IPS-NIHi11 (cell line): ENCODE measurements around the gene ZNF428.
A peak's percentile ranks its signal among the peaks of the same experiment; 100 is the strongest.
"Not testable (repeated sequence)": the region's sequence is repeated elsewhere in the genome, so short reads cannot be mapped to it uniquely, and the experiment has no call there.

Source experiments
- DNase-seq: peaks from one replicate; pipeline ENCODE4 v3.0.0; 2012; ENCODE audit warnings: mixed read lengths, low spot score

Gene ZNF428, protein sequence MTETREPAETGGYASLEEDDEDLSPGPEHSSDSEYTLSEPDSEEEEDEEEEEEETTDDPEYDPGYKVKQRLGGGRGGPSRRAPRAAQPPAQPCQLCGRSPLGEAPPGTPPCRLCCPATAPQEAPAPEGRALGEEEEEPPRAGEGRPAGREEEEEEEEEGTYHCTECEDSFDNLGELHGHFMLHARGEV

DNA sequence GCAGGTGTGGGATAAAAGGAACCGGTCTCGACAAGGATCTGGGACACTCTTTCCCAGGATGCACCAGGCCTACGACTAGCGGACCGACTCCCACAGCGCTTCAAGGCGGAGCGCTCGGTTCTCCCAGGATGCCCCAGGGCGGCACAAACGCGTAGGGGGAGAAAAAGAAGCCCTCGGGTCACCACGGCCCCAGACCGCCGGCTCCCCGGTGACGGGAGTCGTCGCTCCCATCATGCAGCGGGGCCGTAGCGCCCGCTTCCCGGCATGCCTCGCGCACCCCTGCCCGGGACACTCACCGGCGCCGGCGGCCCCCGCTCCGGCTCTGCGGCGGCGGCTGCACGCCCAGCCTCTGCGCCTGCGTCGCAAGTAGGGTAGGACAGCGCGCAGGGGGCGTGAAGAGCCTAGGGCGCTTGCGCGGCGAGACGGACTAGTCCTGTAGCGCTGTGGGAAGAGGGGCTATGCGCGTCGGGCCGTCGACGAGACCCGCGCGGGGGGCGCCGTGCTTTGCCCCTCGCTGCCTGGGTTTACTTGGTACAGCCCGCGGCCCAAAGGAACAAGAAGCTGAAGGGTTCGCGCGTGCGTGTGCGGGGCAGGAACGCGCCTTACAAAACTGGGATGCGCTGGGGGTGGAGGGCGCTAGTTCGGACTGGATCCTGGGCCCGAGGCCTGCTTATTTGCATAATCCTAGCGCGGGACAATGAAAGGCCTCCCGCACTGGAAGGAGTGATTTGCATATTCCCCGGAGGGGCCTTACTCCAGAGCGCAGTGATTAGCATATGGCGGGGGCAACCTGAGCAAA lies at the start of gene ZNF428:
Gene ZNF428 (minus strand): TSS at position 368 of the 799 bp plus-strand sequence. CDS start 5,325 bp downstream, outside the sequence.
- peak; percentile 90 for DNase-seq

DNA sequence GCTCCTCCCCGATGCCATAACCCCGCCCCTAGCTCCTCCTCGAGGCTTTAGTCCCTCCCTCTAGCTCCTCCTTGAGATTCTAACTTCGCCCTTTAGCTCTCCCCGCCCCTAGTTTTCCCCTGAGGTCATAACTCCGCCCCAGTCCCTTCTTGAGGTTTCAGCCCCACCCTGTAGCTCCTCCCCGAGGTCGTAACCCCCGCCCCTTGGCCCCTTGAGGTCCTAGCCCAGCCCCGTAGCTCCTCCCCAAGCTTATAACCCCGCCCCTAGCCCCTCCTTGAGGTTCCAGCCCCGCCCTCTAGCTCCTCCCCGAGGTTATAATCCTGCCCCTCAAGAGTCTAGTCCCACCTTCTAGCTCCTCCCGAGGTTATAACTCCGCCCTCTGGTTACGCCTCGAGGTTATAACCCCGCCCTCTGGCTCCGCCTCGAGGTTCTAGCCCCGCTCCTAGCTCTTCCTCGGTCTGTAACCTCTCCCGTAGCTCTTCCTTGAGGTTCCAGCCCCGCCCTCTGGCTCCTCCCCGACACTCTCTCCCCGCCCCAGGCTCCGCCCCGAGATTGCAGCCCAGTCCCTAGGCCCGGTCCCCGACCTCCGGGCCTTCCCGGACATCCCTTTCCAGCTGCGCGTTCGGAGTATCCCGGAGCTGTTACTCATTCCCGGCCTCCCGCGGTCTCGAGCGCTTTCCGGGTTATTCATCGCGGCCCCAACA lies 49.1 kb upstream of the ZNF428 start:
- peak; percentile 98 for DNase-seq

DNA sequence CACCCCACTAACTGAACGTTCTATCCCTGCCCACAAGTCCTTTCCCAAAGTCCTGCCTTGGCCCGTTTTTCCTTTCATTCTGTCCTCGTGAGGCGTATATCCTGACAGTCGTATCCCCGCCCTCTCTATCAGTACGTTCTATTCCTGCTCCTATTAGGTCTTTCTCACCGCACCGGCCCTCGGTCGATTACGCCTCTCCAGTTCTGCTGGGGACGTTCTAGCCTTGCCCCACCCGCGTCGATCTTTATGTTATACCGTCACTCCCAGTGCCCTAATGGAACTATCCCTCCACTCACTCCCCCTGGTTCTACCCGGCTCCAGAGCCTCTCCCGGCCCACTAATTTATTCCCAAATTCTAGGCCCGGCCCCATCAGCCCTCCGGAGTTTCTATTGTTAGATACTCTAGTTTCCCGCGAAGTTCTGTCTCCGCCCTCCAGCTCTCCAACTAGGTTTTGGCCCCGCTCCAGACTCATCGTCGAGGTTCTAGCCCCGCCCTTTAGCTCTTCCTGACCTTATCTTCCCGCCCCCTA lies 48.5 kb upstream of the ZNF428 start:
- no peak for DNase-seq

DNA sequence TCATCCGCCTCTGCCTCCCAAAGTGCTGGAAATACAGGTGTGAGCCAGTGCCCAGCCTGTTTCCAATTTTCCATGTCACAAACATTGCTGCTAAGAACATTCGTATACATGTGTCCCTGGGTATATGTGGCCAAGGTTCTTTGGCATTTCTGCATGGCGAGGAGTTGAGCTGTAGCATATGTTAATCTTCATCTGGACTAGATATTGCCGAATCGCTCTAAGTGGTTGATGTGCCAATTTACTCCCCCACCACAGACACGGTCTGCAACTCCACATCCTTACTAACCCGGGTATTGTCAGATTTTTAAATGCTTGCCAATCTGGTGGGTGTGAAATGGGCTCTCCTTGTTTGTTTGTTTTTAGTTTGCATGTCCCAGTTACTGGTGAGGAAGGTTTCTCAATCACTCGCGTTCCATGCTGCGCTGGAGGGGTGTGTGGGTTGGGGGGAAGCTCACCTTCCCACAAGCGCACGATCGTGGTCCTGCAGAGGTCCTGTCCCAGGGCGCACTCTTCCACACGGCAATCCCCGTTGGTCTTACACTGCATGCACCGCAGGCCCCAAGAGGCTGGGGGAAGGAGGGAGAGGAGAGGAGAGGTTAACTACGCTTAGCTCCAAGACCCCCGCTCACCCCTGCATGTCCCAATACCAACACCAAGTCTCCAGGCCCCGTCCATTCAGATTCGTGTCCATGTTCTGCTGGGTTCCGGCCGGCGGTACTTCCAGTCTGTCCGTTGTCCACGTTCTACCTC lies 47.9 kb upstream of the ZNF428 start:
- DNase-seq: no peak

DNA sequence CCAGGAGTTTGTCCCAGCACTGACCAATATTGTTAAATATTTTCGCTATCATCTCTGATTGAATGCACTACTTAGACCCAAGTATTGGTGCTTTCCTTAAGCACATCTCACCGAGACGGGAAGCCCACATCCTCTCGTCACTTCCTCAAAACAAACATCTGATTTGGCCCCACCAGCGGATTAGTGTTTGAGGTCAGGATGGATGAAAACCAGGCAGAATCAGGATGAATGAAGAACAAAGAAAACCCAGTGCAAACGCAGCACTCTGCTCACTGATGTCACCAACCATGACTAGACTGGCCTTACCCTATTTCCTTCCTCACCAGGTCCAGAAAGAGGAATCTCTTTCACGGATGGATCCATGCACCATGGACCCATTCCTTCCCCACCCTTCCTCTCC lies 44.6 kb upstream of the ZNF428 start:
- no peak for DNase-seq

DNA sequence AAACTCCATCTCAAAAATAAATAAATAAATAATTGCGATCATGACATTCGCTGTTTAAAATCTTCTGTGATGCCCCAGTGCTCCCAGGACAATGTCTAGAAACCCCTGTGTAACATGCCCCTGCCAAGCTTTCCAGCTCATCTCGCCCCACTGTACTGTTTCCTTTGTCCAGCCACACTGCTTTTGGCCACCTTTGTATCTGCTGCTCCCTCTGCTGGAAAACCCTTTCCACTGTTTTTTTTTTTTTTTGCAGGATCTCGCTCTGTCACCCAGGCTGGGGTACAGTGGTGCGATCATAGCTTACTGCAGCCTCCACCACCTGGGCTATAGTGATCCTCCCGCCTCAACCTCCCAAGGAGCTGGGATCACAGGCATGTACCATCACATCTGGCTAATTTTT lies 43.1 kb upstream of the ZNF428 start:
- DNase-seq: peak; percentile 50

DNA sequence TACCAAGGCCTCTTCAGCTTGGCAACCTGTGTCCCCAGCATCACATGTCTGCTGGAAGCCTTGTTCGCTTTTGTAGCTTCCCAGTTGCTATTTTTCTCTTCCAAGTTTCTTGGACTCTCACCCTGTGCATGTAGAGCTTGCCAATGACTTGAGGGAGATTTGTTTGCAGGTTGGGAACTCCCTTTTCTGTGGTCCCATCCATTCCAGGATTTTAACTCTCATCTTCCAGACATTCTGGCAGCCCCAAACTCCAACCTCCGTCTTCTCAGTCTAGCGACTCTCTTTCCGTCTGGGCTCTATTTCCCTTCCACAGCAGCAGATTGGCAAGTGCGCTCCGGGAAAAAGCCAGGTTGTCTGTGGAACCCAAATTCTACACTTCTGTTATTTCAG lies 41.5 kb upstream of the ZNF428 start:
- no peak for DNase-seq

DNA sequence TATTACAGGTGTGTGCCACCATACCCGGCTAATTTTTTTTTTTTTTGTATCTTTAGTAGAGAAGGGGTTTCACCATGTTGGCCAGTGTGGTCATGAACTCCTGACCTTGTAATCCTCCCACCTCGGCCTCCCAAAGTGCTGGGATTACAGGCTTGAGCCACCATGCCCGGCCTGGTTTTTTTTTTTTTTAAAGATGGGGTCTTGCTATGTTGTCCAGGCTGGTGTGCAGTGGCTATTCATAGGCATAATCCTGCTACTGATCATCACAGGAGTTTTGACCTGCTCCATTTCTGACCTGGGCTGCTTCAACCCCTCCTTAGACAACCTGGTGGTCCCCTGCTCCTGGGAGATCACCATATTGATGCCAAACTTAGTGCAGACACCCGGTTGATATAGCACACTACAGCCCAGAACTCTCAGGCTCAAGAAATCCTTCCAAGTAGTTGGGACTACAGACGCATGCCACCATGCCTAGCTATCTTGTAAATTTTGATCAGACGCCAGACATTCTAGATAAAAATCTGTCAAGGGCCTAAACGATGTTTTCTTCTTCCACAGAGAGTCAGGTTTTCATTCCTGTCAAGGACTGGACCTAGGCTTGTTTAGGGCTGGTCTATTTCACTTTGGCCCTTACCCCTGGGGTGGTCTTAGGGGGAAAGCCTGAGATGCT lies 41.0 kb upstream of the ZNF428 start:
- DNase-seq: no peak

DNA sequence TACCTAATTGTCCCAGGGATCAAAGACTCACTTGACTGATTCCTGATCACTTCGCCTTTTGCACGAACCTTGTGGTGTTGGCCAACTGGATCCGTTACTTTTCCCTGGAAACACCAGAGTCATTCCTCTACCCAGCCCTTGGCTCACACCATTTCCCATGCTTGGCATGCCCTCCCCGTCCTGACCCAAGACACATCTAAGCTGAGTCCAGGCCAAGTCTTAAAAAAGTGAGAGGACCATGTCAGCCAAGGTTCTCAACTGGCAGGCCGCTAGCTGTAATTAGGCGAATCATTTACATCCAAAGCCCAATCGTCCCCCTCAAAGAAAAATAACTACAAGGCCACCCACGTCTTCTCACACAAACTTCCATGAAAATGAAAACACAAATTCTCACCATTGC lies 39.1 kb upstream of the ZNF428 start:
- no peak for DNase-seq

DNA sequence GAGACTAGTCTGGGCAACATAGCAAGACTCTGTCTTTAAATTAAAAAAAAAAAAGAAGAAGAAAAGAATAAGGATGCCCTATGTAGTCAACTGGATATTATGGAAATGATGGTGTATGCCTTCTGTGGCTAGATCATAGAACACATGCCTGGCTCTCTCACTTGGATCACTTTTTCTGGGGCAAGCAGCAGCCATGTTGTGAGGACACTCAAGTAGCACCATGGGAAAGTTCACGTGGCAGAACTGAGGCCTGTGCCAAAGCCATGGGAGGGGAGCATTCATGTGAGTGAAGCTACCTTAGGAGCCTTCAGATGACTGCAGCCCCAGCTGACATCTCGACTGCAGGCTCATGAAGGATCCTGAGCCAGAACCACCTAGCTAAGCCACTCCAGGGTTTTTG lies 38.6 kb upstream of the ZNF428 start:
- DNase-seq: no peak

DNA sequence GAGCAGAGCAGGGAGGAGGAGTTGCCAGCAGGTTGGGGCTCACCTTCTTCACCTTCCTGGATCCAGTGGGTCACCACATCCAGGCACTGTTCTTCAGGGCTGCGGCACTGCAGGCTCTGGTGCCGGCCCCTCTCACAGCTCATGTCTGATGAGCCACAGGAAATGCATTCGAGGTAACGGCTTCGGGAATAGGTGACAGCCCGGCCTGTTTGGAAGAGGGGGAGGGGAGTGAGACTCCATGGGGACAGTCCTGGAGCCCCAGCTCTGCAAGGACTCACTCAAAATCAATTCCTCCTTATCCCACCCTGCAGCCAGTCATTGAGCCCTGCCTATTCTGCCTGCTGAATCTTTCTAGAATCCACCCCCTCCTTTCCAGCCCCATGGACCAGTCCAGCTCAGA lies 37.0 kb upstream of the ZNF428 start:
- no peak for DNase-seq

DNA sequence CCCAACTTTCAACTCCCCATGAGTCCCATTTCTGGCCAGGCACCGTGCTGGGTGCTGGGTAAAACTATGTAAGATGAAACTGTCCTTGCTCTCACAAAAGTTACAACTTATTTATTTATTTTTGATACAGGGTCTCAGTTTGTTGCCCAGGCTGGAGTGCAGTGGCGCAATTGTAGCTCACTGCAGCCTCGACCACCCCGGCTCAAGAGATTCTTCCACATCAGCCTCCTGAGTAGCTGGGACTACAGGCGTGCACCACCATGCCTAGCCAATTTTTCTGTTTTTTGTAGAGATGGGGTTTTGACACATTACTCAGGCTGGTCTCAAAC lies 33.1 kb upstream of the ZNF428 start:
- no peak for DNase-seq

DNA sequence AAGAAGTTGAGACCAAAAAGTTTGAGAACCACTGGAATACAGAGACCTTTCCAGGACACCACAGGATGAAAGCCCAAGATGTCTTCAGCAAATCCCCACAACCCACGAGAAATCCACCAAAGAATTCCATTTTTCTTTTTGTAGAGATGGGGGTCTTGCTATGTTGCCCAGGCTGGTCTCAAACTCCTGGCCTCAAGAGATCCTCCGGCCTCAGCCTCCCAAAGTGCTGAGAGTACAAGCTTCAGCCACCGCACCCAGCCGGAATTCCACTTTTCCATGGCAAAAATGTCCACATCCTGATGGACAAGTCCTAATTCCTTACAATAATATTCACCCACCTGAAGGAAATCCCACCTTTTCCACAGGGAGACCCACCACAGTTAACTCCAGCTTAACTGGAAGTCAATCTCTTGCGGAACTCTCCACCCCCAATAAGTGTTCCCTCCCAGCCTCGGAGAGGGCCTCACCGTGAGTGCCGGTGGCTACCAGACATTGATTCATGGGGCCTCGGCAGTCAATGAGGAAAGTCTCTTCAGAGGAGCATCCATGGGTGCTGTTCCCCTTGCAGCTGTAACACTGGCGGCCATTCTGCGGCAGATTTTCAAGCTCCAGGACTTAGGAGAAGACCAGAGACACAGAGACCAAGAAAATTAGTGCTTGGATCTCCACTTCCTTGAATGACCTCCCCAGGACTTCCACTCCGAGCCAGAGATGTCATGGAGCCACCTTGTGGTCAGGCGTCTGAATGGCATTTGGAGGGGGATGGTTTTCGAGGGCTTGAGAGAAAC lies 32.5 kb upstream of the ZNF428 start:
- DNase-seq: peak; percentile 75

DNA sequence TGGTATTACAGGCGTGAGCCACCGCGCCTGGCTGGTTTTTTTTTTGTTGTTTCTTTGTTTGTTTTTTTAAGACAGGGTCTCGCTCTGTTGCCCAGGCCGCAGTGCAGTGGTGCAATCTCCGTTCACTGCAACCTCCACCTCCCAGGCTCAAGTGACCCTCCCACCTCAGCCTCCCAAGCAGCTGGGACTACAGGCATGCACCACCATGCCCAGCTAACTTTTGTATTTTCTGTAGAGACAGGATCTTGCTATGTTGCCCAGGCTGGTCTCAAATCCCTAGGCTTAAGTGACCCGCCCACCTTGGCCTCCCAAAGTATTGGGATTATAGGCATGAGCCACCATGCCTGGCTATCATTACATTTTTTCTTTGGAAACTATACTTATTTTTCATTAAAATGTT lies 30.8 kb upstream of the ZNF428 start:
- not testable (repeated sequence) for DNase-seq

DNA sequence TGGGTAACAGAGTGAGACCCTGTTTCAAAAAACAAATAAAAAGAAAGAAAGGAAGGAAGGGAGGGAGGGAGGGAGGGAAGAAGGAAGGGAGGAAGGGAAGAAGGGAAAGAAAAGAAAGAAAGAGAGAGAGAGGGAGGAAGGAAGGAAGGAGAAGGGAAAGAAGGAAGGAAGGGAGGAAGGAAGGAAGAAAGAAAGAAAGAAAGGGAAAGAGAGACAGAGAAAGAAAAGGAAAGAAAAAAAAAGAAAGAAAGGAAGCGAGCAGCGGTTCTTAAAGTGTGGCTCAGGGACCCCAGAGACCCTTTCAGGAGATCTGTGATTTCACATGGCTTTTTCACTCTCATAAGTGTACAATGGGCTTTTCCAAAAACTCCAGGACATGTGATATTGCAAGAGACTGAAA lies 30.1 kb upstream of the ZNF428 start:
- DNase-seq: no peak

DNA sequence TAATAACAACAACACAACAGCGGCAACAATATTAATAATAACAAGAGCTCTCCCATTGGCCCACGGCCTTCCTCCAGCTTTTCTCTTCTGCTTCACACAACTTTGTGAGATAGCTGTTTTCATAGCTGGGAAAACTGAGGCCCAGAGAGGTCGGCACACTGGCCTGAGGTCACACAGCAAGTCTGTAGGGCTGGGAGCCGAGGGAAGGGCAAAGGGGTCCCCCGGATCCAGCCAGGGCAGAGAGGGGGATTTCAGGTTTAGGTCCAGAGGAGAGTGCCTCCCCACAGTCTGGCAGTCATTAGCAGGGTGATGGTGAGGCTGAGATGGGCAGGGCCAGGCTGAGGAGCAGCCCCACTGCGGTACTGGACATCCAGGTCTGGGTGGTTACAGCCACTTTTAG lies 29.2 kb upstream of the ZNF428 start:
- DNase-seq: no peak

DNA sequence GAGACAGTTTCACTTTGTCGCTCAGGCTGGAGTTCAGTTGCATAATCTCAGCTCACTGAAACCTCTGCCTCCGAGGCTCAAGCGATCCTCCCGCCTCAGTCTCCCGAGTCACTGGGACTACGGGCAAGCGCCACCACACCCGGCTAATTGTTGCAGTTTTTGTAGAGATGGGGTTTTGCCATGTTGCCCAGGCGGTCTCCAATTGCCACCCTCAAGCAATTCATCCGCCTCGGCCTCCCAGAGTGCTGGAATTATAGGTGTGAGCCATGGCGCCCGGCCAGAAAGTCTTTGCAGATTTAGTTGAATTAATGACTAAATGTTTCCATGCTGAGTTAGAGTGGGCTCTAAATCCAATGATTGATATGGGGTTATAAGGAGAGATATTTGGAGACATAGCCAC lies 24.8 kb upstream of the ZNF428 start:
- DNase-seq: no peak

DNA sequence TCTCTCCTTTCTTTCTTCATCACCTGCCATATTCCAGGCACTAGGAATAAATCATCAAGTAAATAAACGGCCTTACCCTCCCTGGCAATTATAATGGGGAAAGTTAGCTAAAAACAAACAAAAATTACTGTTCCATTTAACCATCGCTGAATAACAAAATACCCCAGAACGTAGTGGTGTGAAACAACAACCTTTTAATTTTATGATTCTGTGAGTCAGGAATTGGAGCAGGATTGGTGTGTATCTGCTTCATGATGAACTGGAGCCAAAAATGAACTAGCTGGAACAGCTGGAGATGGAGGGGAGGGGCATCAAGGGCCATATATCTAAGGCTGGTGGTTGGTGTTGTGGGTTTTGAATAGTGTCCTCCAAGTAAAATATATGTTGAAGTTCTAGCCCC lies 23.9 kb upstream of the ZNF428 start:
- no peak for DNase-seq

DNA sequence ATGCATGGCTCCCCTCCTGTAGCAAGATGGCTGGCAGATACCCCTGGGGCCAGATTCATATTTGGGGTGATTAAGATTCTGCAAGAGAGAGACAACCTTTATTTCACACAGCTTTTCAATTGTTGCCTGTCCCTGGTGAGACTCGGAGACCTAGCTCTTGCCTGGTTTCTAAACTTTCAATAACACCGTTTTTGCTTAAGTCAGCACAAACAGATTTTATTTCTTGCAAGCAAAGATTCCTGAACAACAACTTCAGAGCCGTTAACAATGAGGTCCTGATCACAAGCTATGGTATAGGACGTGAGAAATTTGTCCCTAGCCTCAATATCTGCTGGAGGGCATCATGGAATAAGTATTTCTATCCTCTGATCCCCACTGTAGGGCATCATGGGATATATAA lies 23.1 kb upstream of the ZNF428 start:
- DNase-seq: no peak

DNA sequence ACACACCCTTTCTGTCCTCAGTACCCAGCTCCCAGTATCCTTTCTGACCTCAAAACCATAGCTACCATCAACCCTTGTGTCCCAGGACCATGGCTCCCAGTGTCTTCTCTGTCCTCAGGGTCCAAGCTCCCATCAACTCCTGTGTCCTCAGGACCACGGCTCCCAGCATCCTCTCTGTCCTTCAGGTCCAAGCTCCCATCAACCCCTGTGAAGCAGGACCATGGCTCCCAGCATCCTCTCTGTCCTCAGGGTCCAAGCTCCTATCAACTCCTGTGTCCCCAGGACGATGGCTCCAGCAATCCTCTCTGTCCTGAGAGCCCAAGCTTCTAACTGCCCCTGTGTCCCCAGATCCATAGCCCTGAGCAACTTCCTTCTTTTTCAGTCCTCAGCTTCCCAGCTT lies 21.9 kb upstream of the ZNF428 start:
- DNase-seq: no peak

DNA sequence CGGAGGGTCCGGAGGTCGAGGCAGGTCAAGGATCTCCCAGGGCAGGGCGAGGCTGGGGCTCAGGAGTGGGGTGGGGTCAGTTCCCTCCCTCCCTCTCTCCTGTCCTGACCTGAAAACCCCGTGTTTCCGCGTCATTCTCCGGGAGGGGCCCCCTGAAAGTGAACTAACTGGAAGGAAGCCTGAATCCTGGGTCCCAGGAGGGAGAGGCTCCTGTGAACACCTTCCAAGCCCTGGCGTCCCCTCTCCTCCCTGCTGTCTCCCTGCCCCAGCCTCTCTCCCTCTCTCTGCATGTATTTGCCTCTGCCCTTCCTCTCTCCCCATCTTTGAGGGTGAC lies 21.0 kb upstream of the ZNF428 start:
- DNase-seq: no peak
